ENCODE measurements around the gene PGLYRP2.

PGLYRP2 gene

DNA sequence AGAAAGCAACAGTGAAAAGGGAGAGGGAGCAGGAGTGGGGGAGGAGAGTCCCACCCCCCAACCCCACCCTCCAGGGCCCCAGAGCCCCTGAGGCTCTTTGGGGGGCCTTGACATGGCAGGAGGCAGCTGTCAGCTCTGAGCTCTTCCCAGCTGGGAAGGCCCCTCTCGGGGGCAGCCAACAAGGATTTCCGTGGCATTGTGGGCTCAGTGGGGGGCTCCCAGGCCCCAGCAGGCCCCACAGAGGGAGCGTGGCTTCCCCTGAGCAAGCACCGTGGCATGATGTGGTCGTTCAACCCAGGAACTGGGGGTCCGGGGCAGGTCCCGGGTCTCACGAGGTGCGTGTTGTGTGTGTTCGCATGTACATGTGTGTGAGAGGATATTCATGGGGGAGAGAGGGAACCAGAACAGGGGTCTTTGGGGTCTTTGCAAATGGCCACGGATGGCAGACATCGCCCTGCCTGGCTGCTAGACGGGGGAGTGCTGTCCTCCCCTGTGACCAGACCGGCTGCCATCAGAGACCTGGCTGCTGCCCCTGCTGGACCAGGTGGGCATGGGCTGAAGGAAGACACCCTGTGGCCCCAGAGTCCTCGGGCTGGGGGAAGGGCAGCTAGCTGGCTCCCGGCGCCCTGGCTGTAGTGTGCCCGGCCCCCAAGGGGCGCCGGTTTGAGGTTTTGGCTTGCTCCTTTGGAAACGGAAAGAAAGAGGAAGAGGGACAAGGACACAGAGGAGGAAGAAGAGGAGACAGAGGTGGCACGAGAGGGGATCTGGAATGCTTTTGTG lies 56.8 kb downstream of the PGLYRP2 start:
- DNase-seq = no peak

DNA sequence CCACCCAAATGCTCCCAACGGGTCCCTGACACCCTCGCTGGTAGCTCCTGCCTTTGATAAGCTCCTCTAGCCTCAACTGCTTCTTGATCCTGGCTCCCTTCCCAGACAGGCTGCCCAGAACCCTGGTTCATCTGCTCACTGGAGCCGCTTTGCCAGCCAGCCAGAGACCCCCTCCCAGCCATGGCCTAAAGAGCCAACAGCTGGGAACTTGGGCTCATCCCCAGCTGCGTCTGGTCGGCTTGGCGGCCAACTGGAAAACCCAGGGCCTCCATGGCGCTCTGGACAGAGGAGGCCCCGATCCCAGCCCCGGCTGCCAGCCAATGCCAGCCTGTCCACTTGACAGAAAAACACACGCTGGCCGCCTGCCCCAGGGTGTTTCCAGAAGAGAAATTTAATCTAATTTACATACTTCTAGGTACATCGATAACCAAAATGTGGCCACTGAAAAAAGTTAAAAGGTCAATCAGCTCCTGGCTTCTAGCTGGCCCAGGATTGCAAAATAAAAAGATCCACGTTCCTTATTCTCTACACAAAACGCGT lies 57.5 kb downstream of the PGLYRP2 start:
- no peak for DNase-seq

DNA sequence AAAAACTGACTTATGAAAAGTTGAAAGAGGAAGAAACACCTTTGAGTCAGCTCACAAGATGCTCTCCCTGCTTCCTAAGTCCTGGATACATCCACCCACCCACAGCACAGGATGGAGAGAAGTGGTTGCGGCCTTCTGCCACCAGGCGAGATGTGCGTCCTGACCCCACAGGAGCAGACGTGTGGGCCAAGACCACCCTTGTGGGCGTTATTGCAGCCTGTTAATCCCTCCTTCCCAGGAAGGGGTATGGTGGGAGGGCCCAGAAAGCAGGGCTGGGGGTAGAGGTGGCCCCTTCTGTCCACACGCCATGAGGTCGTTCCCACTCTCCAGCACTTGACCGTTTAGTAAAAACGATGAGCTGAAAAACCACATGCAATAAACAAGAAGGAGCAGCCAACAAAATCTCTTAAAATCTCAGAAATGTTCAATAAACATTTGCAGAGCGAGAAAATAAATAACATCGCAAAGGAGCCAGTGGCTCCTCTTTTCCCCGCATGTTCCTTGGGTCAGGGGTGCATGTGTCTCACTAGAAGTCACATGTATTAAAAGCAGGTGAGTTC lies 58.1 kb downstream of the PGLYRP2 start:
- no peak for DNase-seq

DNA sequence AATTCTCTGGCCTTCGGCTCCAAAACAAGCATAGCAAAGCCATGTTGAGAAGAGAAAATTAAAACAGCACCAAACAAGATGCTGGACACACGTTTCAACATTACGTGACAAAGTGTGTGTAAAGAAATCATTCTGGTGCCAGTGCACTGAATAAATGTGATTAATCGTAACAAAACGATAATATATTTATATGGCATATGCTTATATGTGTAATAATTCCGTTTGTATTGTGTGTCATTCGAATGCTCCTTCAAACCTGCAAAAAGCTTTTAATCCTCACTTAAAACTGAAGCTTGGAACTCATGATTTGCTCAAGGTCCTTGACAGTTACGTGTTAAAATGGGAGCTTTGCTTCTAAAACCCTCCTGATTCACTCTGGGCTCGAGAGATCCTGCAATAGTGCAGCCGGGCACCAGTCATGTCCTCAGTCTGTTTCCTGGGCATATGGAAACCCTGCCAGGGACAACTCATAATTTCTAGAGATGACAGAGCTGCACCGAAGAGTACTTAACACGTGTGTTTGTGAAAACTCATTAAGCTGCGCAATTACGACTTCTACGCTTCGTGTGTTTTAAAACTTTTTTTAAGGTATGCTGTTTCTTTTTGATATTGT lies 59.8 kb downstream of the PGLYRP2 start:
- peak; percentile 31 for DNase-seq

Data from activated CD4-positive, alpha-beta T cell treated with anti-CD3 and anti-CD28 coated beads, Interleukin-2, Interleukin-6, amounts not matched to agents 100 ng/mL and 50 ng/mL, durations not matched to agents 16 hours and 8 hours (primary cell).